Nephron progenitor cell (in vitro differentiated cells): ENCODE measurements around the gene ARL13B.

Experiments used
- DNase-seq: peaks from one replicate; pipeline ENCODE4 v3.0.0; 2021
- H3K27ac Mint-ChIP-seq: 2 replicates; pipeline ENCODE4 v1.8.0; 2021; ENCODE audit warnings: mild to moderate bottlenecking, moderate library complexity, mixed read lengths
- H3K27me3 Mint-ChIP-seq: 2 replicates; pipeline ENCODE4 v1.8.0; 2021; ENCODE audit warnings: mild to moderate bottlenecking, low read depth, mixed read lengths; ENCODE audit not compliant: poor library complexity
- H3K36me3 Mint-ChIP-seq: 2 replicates; pipeline ENCODE4 v1.8.0; 2021; ENCODE audit warnings: low read depth, mixed read lengths
- H3K4me1 Mint-ChIP-seq: 2 replicates; pipeline ENCODE4 v1.8.0; 2021; ENCODE audit warnings: mixed read lengths
- H3K4me3 Mint-ChIP-seq: 2 replicates; pipeline ENCODE4 v1.8.0; 2021; ENCODE audit warnings: mild to moderate bottlenecking, moderate library complexity, mixed read lengths
- H3K9me3 Mint-ChIP-seq: 2 replicates; pipeline ENCODE4 v1.8.0; 2021; ENCODE audit warnings: mild to moderate bottlenecking, moderate library complexity, mixed read lengths
- TF ChIP-seq, protein P1 (sequence below): fragments of 200-600 bp; sonication (generic); IDR thresholded peaks from 2 replicates; pipeline ENCODE4 v1.5.0; 2021; ENCODE audit warnings: antibody characterized with exemption

Gene ARL13B

DNA sequence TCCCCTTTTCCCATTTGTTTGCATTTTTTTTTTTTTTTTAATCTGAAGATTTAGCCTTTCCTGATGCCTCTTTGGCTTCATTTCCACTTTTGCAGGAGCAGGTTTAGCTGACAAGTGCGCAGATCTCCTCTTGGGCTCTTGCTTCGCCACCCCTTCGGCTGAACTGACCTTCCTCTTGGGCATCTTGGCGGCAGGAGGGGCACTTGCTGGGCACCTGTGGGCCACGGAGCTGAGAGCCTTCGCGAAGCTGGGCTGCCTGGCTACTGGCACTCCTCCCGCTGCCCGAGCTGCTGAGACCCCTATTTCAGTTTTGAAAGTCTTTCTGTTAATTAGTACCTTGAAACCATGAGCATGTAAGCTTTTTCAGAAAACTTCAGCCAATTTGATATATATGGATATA is 8.8 kb downstream of the ARL13B start:
- TF ChIP-seq, protein P1, sequence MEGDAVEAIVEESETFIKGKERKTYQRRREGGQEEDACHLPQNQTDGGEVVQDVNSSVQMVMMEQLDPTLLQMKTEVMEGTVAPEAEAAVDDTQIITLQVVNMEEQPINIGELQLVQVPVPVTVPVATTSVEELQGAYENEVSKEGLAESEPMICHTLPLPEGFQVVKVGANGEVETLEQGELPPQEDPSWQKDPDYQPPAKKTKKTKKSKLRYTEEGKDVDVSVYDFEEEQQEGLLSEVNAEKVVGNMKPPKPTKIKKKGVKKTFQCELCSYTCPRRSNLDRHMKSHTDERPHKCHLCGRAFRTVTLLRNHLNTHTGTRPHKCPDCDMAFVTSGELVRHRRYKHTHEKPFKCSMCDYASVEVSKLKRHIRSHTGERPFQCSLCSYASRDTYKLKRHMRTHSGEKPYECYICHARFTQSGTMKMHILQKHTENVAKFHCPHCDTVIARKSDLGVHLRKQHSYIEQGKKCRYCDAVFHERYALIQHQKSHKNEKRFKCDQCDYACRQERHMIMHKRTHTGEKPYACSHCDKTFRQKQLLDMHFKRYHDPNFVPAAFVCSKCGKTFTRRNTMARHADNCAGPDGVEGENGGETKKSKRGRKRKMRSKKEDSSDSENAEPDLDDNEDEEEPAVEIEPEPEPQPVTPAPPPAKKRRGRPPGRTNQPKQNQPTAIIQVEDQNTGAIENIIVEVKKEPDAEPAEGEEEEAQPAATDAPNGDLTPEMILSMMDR: no peak
- no peak for DNase-seq
- no peaks in the 10 kb centered on the region for H3K27me3 Mint-ChIP-seq
- H3K4me1 Mint-ChIP-seq: peaks cover 33% of the 10 kb centered on the region
- H3K4me3 Mint-ChIP-seq: no peak overlapping the region
- H3K9me3 Mint-ChIP-seq: no peaks in the 10 kb centered on the region
- H3K36me3 Mint-ChIP-seq: peaks cover 4% of the 10 kb centered on the region
- no peak overlapping the region for H3K27ac Mint-ChIP-seq

DNA sequence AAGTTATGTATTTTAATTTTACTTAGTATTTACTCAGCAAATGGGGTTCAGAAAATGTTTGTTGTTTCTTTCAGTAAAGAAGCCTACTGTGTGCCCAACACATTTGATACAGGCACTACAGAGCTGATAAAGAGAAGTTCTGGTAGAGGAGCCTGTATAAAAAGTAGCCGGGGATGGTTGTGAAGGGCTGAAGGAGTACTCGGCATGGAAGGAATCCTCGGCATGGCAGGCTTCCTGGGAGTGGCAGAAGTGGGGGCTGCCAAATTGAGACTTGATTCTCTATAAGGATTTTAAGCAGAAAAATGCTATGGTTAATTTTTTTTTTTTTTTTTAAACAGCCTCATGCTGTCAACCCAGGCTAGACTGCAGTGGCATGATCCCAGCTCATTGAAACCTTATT is 9.3 kb downstream of the ARL13B start:
- H3K9me3 Mint-ChIP-seq: no peaks in the 10 kb centered on the region
- H3K4me3 Mint-ChIP-seq: no peak overlapping the region
- H3K27me3 Mint-ChIP-seq: no peaks in the 10 kb centered on the region
- H3K27ac Mint-ChIP-seq: no peak overlapping the region
- DNase-seq: no peak
- H3K4me1 Mint-ChIP-seq: peaks cover 33% of the 10 kb centered on the region
- TF ChIP-seq, protein P1: no peak
- peaks cover 5% of the 10 kb centered on the region for H3K36me3 Mint-ChIP-seq

DNA sequence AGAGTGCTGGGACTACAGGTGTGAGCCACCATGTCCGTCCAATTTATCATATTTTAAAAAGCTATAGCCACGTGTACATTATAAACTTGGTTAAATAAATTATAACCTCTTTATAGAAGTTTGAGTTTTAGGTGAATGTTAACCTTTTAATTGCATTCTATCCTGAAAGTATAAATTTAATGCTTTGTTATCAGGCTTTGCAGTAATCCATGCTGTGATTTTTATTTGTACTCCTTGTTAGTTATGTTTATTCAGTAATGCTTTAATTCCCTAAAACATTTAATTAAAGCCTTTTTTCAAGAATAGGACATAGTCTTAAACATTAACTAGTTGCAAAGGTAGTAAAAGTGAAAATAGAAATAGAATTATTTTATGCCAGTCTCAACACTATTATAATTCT is 11.7 kb downstream of the ARL13B start:
- H3K4me3 Mint-ChIP-seq: no peak overlapping the region
- TF ChIP-seq, protein P1: no peak
- H3K36me3 Mint-ChIP-seq: peaks cover 6% of the 10 kb centered on the region
- peaks cover 33% of the 10 kb centered on the region for H3K4me1 Mint-ChIP-seq
- no peaks in the 10 kb centered on the region for H3K27me3 Mint-ChIP-seq
- no peak for DNase-seq
- H3K27ac Mint-ChIP-seq: no peak overlapping the region
- H3K9me3 Mint-ChIP-seq: no peaks in the 10 kb centered on the region

DNA sequence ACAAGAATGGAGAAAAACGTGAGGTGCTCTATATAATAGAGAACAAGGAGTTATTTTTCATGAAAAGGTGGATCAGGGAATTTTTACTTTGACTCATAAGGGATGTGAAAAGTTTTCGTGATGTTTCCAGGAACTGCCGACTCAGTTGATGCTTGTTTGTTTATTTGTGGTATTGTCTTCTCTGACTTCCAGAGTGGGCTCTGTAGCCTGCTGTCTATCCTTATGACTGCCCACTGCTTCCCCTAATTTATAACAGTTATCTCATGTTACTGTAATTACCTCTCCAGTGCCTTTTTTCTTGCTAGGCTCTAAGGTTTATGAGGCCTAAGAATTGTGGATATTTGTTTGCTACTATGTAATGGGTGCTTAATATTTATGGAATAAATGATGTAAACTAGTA is 12.3 kb downstream of the ARL13B start:
- Mint-ChIP-seq H3K27me3 (no peaks in the 10 kb centered on the region), H3K4me3 (no peak overlapping the region), H3K27ac (no peak overlapping the region), H3K9me3 (no peaks in the 10 kb centered on the region), H3K36me3 (peaks cover 12% of the 10 kb centered on the region), H3K4me1 (peaks cover 33% of the 10 kb centered on the region)
- no peak for DNase-seq
- TF ChIP-seq, protein P1: no peak

DNA sequence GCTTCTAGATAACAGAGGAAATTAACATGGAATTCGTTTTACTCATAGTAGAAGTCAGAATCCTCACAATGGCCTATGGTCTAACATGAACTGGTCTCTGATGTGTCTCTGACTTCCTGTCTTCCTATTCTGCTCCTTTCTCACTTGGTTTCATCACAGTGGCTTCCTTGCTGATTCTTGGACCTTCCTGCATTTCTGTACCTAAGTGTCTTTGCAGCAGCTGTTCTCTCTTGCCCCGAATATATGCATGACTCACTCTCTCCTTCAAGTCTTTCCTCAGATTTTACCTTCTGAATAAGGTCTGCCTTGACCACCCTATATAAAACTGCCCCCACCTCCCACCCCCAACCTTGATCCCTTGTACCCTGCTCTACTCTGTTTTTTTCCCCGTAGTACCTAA is 14.1 kb downstream of the ARL13B start:
- Mint-ChIP-seq H3K36me3 (peaks cover 23% of the 10 kb centered on the region), H3K9me3 (no peaks in the 10 kb centered on the region), H3K4me3 (no peak overlapping the region), H3K4me1 (peaks cover 20% of the 10 kb centered on the region), H3K27ac (no peak overlapping the region), H3K27me3 (no peaks in the 10 kb centered on the region)
- DNase-seq: no peak
- TF ChIP-seq, protein P1: no peak

DNA sequence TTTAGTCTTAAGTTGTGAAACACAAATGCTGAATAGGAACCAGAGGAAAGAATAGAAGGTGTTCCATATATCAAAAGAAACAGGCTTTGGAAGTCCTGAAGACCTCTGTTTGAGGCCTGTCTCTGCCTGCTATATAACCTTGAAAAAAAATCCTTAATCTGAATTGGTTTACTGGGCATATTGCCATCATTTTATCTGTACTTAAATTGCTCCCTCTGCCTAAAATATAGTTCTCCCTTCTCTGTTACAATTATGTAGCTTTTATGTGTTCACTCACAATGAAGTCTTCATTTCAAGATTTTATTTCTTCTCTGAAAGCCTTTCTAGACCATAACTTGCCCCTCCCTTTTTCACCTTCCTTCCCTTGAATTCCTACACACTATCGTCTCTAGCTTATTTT is 21.2 kb downstream of the ARL13B start:
- Mint-ChIP-seq H3K4me1 (no peaks in the 10 kb centered on the region), H3K4me3 (no peak overlapping the region), H3K27ac (no peak overlapping the region), H3K9me3 (no peaks in the 10 kb centered on the region), H3K27me3 (no peaks in the 10 kb centered on the region), H3K36me3 (peaks cover 20% of the 10 kb centered on the region)
- DNase-seq: no peak
- TF ChIP-seq, protein P1: no peak
